ENCODE results near the gene NOXA1. TPM values are rescaled to one million over a fixed set of nuclear protein-coding genes. Genes with fewer than 3 reads are reported as not detected.

NOXA1 gene
- total and polyA plus RNA-seq, 2 of the 8 experiments (the other 6 are each of a cell fraction or from before 2014, with no cell fraction given) = 0.34 to 0.91 TPM

- no peak overlapping the region for H4K5ac ChIP-seq (ENCODE audit: insufficient read length, low read depth, low read length)
- H2AFZ ChIP-seq (ENCODE audit: low read length) = no peak overlapping the region
- H3K4me3 ChIP-seq (ENCODE audit: extremely low read depth in 1 of 4, insufficient read depth in 2 of 4, low read depth in 3 of 4, low read length in 4 of 4) = no peak overlapping the region
- H3K56ac ChIP-seq (replicated peaks; ENCODE audit: insufficient read length, low read depth, low read length) = no peak overlapping the region
- H3K79me2 ChIP-seq (ENCODE audit: control insufficient read depth in 1 of 2, insufficient read depth in 2 of 2, low read length in 2 of 2) = no peaks in the 10 kb centered on the region
- H3K18ac ChIP-seq (ENCODE audit: extremely low read depth, low read length) = no peak overlapping the region
- H4K8ac ChIP-seq (ENCODE audit: extremely low read depth, insufficient read depth, low read length) = no peak overlapping the region
- no peak overlapping the region for H3K9ac ChIP-seq (replicated peaks in 1 of 4; ENCODE audit: extremely low read depth in 1 of 4, low read depth in 3 of 4, low read length in 3 of 4)
- H3K4me1 ChIP-seq (replicated peaks in 1 of 4; ENCODE audit: control insufficient read depth in 3 of 4, insufficient read depth in 4 of 4, low read length in 3 of 4) = peaks cover 0 to 6% (median 3%) of the 10 kb centered on the region in 4 experiments; a peak in 5 of 7 replicates
- H3K14ac ChIP-seq (ENCODE audit: insufficient read length) = no peak overlapping the region
- WGBS, 2 experiments (ENCODE audit: extremely low coverage in 1 of 2, insufficient coverage in 1 of 2, insufficient read length in 1 of 2, insufficient replicate concordance in 2 of 2, low coverage in 1 of 2, low lambda C conversion rate in 2 of 2, missing lambda C conversion rate in 1 of 2) = 95% methylated on average over 11 of the region's 16 CpGs; no CpG with 5 or more reads in 1 of the 2 experiments
- H3K27me3 ChIP-seq (replicated peaks in 1 of 4; ENCODE audit: control insufficient read depth in 3 of 4, extremely low read depth in 1 of 4, insufficient read depth in 3 of 4, low read length in 3 of 4) = no peaks in the 10 kb centered on the region; a peak in 1 of 7 replicates
- ChIA-PET POLR2A (ENCODE audit: partially characterized antibody) (no interaction called here), CTCF (ENCODE audit: partially characterized antibody) (interaction anchor here (1.1 kb wide), 1 partner anchor 12 kb away, joined by 3 read pairs; no protein-coding TSS in a partner anchor)
- H2BK12ac ChIP-seq (ENCODE audit: low read depth, low read length) = no peak overlapping the region
- no peak overlapping the region for H2AK5ac ChIP-seq (ENCODE audit: low read depth, low read length)
- no peak overlapping the region for H3K4ac ChIP-seq (replicated peaks; ENCODE audit: insufficient read length, low read depth, low read length)
- H3K27ac ChIP-seq (ENCODE audit: low read depth, low read length) = no peak overlapping the region
- no peaks in the 10 kb centered on the region for H3K79me1 ChIP-seq (ENCODE audit: low read depth, low read length)
- H2BK120ac ChIP-seq (replicated peaks; ENCODE audit: low read depth, low read length) = no peak overlapping the region
- H4K20me1 ChIP-seq (replicated peaks in 1 of 2; ENCODE audit: control insufficient read depth in 1 of 2, insufficient read depth in 2 of 2, low read length in 2 of 2) = peaks cover 0 to 6% of the 10 kb centered on the region in 2 experiments
- FAIRE-seq (no peak), DNase-seq (ENCODE audit: low read depth in 1 of 2, low spot score in 2 of 2) (no peak)
- no peak overlapping the region for H2BK20ac ChIP-seq (ENCODE audit: low read length)
- H2BK15ac ChIP-seq (ENCODE audit: low read length) = no peak overlapping the region
- H2BK5ac ChIP-seq (ENCODE audit: low read depth, low read length) = no peak overlapping the region
- no peak overlapping the region for H4K91ac ChIP-seq (replicated peaks; ENCODE audit: insufficient read length, low read length)
- H3K23ac ChIP-seq (ENCODE audit: insufficient read length) = no peak overlapping the region
- no peaks in the 10 kb centered on the region for H3K9me3 ChIP-seq (ENCODE audit: insufficient read depth in 2 of 2, low read depth in 1 of 2, low read length in 1 of 2)
- peaks cover 0 to 9% (median 3%) of the 10 kb centered on the region in 4 experiments; a peak in 3 of 8 replicates for H3K36me3 ChIP-seq (ENCODE audit: control insufficient read depth in 2 of 4, insufficient read depth in 4 of 4, low read length in 3 of 4)
- peaks cover 2% of the 10 kb centered on the region; the same call in 1 of the 2 replicates for H3K23me2 ChIP-seq (ENCODE audit: low read depth, low read length)
- H3K4me2 ChIP-seq (ENCODE audit: insufficient read depth in 1 of 2, low read depth in 2 of 2, low read length in 2 of 2) = no peak overlapping the region
- TF ChIP-seq CHD2 (IDR thresholded peaks at IDR 0.05; ENCODE audit: low read length) (no peak), MAFK (IDR thresholded peaks at IDR 0.05; ENCODE audit: low read depth, low read length) (no peak), RNF2 (IDR thresholded peaks at IDR 0.05; ENCODE audit: borderline replicate concordance, low read depth, low read length, missing control alignments, poor library complexity, severe bottlenecking) (no peak), EGR1 (IDR thresholded peaks at IDR 0.05; ENCODE audit: borderline replicate concordance, low read depth, low read length) (no peak), KDM5A (IDR thresholded peaks at IDR 0.05; ENCODE audit: low read length) (no peak), SP4 (IDR thresholded peaks at IDR 0.05; ENCODE audit: low read length) (no peak), SIRT6 (IDR thresholded peaks at IDR 0.05; ENCODE audit: low read length) (no peak), EP300 (IDR thresholded peaks at IDR 0.05; ENCODE audit: borderline replicate concordance in 1 of 2, low read depth in 2 of 2, low read length in 2 of 2) (no peak), POLR2AphosphoS5 (IDR thresholded peaks at IDR 0.05; ENCODE audit: low read depth, low read length) (no peak), CBX5 (IDR thresholded peaks at IDR 0.05; ENCODE audit: low read depth, low read length) (no peak), HDAC6 (IDR thresholded peaks at IDR 0.05; ENCODE audit: low read depth, low read length) (no peak), CBX8 (IDR thresholded peaks at IDR 0.05; ENCODE audit: borderline replicate concordance, low read depth, low read length) (no peak), SP2 (IDR thresholded peaks at IDR 0.05; ENCODE audit: low read length) (no peak), SIX5 (IDR thresholded peaks at IDR 0.05; ENCODE audit: low read depth, low read length) (no peak), RXRA (IDR thresholded peaks at IDR 0.05; ENCODE audit: insufficient read depth, low read depth, low read length) (no peak)
These were observed 25.4 kb downstream of the NOXA1 start for GRCh38 chr9:137448602-137448962.
